Fibroblast of pulmonary artery (primary cell): ENCODE measurements around the gene PHF8.

ENCODE experiments used
- DNase-seq: peaks from one replicate; pipeline ENCODE4 v3.0.0-alpha.2; 2010; ENCODE audit warnings: low read depth
- H3K4me3 ChIP-seq: replicated peaks from 2 replicates; pipeline ENCODE4 v1.5.1; 2011; ENCODE audit warnings: low read depth, mild to moderate bottlenecking, control low read depth, low read length, moderate library complexity
- TF ChIP-seq, protein P1 (sequence below): IDR thresholded peaks from 2 replicates; pipeline ENCODE4 v1.5.1; 2011; ENCODE audit warnings: mild to moderate bottlenecking, control low read depth, low read length, inconsistent platforms; ENCODE audit errors: missing control alignments

The PHF8 gene

DNA sequence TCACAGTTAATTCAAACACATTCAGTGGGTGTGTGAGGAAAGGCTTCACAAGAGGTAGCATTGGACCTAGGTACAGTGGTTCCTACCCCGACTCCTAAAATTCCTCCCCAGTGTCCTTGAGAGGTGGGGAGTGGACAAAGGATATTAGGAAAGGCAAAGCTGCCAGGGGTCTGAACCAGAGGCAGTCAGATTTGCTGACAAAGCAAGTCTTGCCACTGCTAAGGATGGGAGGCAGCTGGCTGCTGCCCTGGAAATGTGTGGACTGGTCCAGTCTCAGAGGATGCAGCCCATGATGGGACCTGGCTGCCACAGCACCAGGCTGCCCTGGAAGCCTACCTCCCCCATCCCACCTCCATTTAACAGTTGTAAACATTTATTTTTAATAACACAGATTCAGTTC lies 4.1 kb upstream of the PHF8 start:
- TF ChIP-seq, protein P1, sequence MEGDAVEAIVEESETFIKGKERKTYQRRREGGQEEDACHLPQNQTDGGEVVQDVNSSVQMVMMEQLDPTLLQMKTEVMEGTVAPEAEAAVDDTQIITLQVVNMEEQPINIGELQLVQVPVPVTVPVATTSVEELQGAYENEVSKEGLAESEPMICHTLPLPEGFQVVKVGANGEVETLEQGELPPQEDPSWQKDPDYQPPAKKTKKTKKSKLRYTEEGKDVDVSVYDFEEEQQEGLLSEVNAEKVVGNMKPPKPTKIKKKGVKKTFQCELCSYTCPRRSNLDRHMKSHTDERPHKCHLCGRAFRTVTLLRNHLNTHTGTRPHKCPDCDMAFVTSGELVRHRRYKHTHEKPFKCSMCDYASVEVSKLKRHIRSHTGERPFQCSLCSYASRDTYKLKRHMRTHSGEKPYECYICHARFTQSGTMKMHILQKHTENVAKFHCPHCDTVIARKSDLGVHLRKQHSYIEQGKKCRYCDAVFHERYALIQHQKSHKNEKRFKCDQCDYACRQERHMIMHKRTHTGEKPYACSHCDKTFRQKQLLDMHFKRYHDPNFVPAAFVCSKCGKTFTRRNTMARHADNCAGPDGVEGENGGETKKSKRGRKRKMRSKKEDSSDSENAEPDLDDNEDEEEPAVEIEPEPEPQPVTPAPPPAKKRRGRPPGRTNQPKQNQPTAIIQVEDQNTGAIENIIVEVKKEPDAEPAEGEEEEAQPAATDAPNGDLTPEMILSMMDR = no peak
- no peak overlapping the region for H3K4me3 ChIP-seq
- no peak for DNase-seq

DNA sequence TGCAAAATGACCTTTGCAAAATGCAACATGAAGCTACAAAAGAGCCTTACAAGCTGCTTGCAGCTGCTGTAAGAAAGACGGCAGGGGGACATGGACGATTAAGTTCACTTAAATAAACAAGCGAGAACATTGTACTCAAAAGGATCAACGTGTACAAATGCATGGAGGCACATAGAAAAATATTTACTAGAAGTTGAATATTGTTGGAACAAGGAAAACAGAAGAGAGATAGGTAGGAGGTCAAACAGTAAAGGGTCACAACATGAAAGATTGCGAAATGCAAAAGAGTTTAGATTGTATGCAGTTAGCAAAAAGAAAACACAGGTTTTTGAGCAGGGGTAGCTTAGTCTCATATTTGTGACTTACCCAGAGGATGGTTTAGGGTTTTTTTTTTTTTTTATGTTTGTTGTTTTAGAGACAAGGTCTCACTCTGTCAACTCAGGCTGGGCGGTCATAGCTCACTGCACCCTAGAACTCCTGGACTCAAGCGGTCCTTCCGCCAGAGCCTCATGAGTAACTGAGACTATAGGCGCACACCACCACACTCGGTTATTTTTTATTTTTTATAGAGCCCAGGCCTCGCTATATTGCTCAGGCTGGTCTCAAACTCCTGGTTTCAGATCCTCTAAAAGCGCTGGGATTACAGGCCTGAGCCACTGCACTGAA lies 1.4 kb upstream of the PHF8 start:
- H3K4me3 ChIP-seq = no peak overlapping the region
- DNase-seq = no peak
- TF ChIP-seq, protein P1 = no peak

DNA sequence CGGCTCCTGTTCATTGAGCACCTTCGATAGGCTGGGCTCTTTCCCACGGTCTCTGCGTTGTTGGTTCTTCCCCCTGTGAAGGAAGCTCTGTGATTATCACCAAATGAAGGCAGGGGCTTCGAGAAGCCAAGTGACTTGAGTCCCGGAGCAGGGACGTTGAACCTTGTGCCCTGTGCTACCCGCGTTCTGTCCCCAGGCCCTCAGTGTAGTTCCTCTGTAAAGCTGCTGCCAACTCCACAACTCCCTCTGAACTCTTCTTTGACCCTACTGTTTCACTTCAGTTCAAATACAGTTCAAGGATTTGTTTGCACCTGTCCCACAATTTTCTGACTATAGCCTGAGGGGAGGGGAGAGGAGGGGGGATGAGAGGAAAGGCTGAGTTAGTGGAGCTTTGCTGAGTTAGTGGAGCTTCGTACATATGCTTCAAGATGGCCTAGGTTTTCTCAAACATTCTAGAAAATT lies 635 bp upstream of the PHF8 start:
- TF ChIP-seq, protein P1 = no peak
- no peak for DNase-seq
- peak overlapping the region; percentile 76 for H3K4me3 ChIP-seq

DNA sequence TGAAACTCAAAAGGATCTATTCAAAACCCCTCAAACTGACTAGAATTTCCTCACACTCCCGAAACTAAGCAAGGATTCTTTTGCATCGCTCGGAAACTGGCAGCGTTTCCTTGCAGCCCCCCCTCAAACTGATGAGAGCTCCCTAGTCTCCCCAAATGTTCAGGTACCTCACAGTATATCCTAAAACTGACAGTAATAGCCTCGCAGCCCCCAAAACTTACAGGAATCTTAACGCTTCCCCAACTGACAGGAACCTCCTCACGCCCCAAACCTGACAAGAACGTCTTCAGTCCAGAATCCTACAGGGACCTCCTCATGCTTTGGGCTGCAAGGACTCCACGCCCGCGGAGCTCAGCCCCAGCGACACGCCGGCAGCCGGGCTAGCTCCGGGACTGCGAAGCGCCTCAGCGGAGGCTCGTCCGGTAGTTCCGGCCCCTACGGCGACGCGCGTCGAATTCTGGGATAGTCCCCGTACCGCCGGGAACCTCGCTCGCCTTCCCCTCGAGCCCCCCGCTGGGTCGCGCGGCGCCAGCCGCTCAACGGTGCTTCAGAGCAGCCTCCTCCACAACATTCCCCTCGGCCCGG lies 640 bp downstream of the PHF8 start:
- DNase-seq = peak; percentile 14
- H3K4me3 ChIP-seq = peak overlapping the region; percentile 76
- TF ChIP-seq, protein P1 = no peak

DNA sequence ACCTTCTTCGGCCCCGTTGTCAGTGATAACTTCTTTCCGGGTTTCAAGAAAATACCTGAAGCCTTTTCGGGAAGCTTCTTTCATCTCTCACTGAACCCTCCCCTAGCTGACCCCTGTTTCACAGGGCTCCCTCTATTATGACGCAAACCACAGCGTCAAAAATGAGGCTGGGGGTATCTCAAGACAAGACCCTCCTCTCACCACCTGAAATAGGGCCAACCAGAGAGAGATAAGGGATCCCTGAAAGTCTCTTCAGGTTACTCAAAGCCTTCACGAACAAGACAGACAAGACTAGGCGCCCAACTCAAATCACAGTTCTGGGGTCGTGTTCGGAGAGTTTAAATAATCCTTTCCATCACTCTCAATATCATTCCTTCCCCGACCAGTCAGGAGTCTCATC lies 1.2 kb downstream of the PHF8 start:
- peak overlapping the region; percentile 76 for H3K4me3 ChIP-seq
- no peak for DNase-seq
- TF ChIP-seq, protein P1 = no peak

DNA sequence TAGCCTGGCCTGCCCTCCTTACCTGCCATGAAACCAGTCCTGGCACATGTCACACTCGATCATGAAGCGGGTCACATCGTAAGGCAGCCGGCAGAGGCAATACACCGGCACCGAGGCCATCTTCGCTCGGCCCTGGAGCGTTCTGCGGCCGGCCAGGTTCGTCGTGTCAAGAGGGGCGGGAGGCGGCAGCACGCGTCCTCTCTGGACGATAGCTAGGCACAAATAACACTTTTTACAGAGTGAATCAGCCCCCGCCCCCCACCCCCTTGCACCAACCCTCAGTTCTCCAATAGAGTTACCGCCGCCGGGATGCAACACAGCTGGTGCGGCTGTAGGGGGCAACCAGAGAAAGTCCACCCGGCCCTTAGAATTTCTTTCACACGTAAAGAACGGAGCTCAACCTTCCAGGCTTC lies 1.7 kb downstream of the PHF8 start:
- H3K4me3 ChIP-seq = peak overlapping the region; percentile 76
- TF ChIP-seq, protein P1 = peak; percentile 22
- peak; percentile 58 for DNase-seq

DNA sequence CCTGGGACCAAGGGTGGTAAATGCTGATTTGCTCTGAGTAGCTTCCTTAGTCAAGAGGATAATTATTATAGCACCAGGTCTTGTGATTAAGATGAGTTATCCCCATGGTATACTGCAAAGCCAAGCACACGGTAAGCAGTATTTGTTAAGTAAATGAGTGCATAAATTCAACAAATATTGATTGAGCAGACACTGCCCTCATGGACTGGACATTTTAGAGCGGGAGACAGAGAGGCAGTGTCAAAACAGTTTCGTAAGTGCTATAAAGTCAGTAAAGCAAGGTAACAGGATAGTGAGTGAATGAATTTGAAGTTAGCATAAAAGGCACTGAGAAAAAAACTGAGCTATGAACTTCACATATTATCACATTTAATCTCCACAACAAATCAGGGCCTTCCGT lies 13.9 kb downstream of the PHF8 start:
- no peak overlapping the region for H3K4me3 ChIP-seq

More for the DNA sequence above, 13.9 kb downstream of the PHF8 start:
- DNase-seq = no peak
- TF ChIP-seq, protein P1 = no peak
